Activated CD8-positive, alpha-beta T cell treated with anti-CD3 and anti-CD28 coated beads for 36 hours (primary cell): ENCODE results near the gene SERAC1. TPM values are rescaled to one million over a fixed set of nuclear protein-coding genes. Genes with fewer than 3 reads are reported as not detected.

Experiments
- ATAC-seq: fragments of 200-7000 bp; cut with Tn5 transposase; one replicate; pipeline ENCODE4 v1.10.0; 2021; ENCODE audit warnings: mild to moderate bottlenecking, moderate library complexity
- CTCF ChIA-PET: fragments of 350-600 bp; sonication (Branson Sonifier 250); formaldehyde crosslinking; loops from one replicate; lab custom pipeline; 2021; ENCODE audit warnings: antibody characterized with exemption; lab: Charles Lee
- POLR2A ChIA-PET: fragments of 350-600 bp; sonication (Branson Sonifier 250); formaldehyde crosslinking; loops from one replicate; lab custom pipeline; 2021; ENCODE audit warnings: antibody characterized with exemption; lab: Charles Lee
- DNase-seq: peaks from one replicate; pipeline ENCODE4 v3.0.0-alpha.2; 2020
- H3K27ac Mint-ChIP-seq: one replicate; pipeline ENCODE4 v1.8.0; 2021; ENCODE audit warnings: mild to moderate bottlenecking, mixed read lengths
- H3K27me3 Mint-ChIP-seq: one replicate; pipeline ENCODE4 v1.8.0; 2021; ENCODE audit warnings: mixed read lengths
- H3K36me3 Mint-ChIP-seq: one replicate; pipeline ENCODE4 v1.8.0; 2021; ENCODE audit warnings: low read depth, mixed read lengths
- H3K4me1 Mint-ChIP-seq: one replicate; pipeline ENCODE4 v1.8.0; 2021; ENCODE audit warnings: low read depth, mixed read lengths
- H3K4me3 Mint-ChIP-seq: one replicate; pipeline ENCODE4 v1.8.0; 2021; ENCODE audit warnings: mild to moderate bottlenecking, moderate library complexity, mixed read lengths
- H3K9me3 Mint-ChIP-seq: one replicate; pipeline ENCODE4 v1.8.0; 2021; ENCODE audit warnings: mixed read lengths
- CTCF ChIP-seq: fragments of 200-600 bp; IDR thresholded peaks from one replicate; pipeline ENCODE4 v1.8.0; 2022; ENCODE audit warnings: antibody characterized with exemption, mild to moderate bottlenecking
- intact Hi-C: fragments of 100-400 bp; cut with micrococcal nuclease; formaldehyde crosslinking; loops from one replicate; pipeline ENCODE4 v1.10.0; 2022
- total RNA-seq, 2 experiments: library from RNA; stranded (reverse); gene quantifications; one replicate each; pipeline ENCODE4 v1.2.3, GENCODE V29; 2021

The SERAC1 gene
- total RNA-seq, 2 experiments from 2014 or later = 4.2 to 5.4 TPM

- DNase-seq = no peak
These were observed 107.4 kb downstream of the SERAC1 start for GRCh38 chr6:158060455-158061360.

More at GRCh38 chr6:158060455-158061360, 107.4 kb downstream of the SERAC1 start:
- Mint-ChIP-seq H3K27ac (no peak overlapping the region), H3K9me3 (no peaks in the 10 kb centered on the region), H3K27me3 (no peaks in the 10 kb centered on the region), H3K36me3 (peaks cover 15% of the 10 kb centered on the region), H3K4me1 (peaks cover 26% of the 10 kb centered on the region), H3K4me3 (no peak overlapping the region)
- ChIA-PET CTCF (interaction anchor here (4.9 kb wide), 1 partner anchor 11 kb away, joined by 30 read pairs; no protein-coding TSS in a partner anchor), POLR2A (interaction anchor here (1.1 to 1.6 kb wide), 3 partner anchors 9 to 37 kb away, joined by 3 to 4 read pairs (median 3); no protein-coding TSS in a partner anchor)
- no peak for TF ChIP-seq CTCF
- intact Hi-C loops = loop anchor here (10.0 kb wide), 1 partner anchor 146 kb away; no protein-coding TSS in a partner anchor
- no peak for ATAC-seq

Other genes starting within 250 kb of the SERAC1 start
- gene SYNJ2, start 186.4 kb downstream of the SERAC1 start, total RNA-seq = 10 to 100 TPM; 27.7 to 28.5 TPM
- gene GTF2H5, start 88 bp upstream of the SERAC1 start, total RNA-seq = 10 to 100 TPM; 22.9 to 23.2 TPM
- 10 to 100 TPM; 18.4 to 18.5 TPM for gene TULP4, start 144.2 kb upstream of the SERAC1 start, total RNA-seq